HEK293T (cell line): Measurements from ENCODE around the gene RORC.

ENCODE experiments used
- BHLHE40 ChIP-seq: fragments of 450-650 bp; IDR thresholded peaks from 2 replicates; pipeline ENCODE4 v1.6.1; 2016; ENCODE audit warnings: mild to moderate bottlenecking, moderate library complexity, borderline replicate concordance
- TARDBP ChIP-seq: fragments of 450-650 bp; IDR thresholded peaks from 2 replicates; pipeline ENCODE4 v1.6.1; 2016

DNA sequence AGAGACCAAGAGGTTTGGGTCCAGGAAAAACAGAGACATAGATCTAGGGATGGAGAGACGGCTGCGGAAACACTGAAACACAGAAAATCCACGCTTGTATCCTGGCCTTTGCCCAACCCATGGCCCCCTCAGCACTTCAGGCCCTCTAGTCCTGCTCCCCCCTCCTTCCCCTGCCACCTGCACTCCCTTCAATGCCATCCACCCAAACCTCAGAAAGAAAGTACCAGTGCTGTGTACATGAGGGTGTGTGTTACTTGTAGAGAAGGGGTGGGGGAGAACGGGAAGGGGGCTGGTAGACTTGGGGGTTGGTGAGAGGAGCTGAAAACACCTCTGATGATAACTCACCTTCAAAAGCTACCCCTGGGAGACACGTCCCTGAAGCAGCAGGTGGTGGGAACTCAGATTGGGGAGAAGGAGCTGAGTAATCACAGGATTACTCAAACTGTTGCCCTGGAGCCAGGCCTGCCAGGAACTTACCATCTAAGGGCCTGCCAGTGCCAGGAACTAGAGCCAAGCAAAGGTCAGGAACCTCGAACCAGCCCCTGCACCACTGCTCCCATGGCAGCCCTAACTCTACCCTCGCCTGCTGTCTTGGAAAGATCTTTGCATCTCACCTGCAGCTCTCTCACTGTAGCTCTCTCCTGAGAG is 11.5 kb downstream of the RORC start:
- no peak for TF ChIP-seq BHLHE40
- TF ChIP-seq TARDBP: no peak
